ENCODE data around the gene CDH23.

The CDH23 gene

GRCh38 chr10:71802235-71802634 is 405.5 kb downstream of the CDH23 start:
- DNase-seq (ENCODE audit: low read depth): no peak

- no peak for DNase-seq (ENCODE audit: low read depth)
Observed at GRCh38 chr10:71802715-71803488, 406.2 kb downstream of the CDH23 start.

GRCh38 chr10:71804077-71804476 is 407.4 kb downstream of the CDH23 start:
- no peak for DNase-seq (ENCODE audit: low read depth)

- DNase-seq (ENCODE audit: low read depth): no peak
Observed at GRCh38 chr10:71805776-71806703, 409.3 kb downstream of the CDH23 start.

- DNase-seq (ENCODE audit: low read depth): no peak
Observed at GRCh38 chr10:71806704-71807556, 410.2 kb downstream of the CDH23 start.

- no peak for DNase-seq (ENCODE audit: low read depth)
Observed at GRCh38 chr10:71807557-71808510, 411.1 kb downstream of the CDH23 start.

- no peak for DNase-seq (ENCODE audit: low read depth)
Observed at GRCh38 chr10:71809628-71810027, 412.9 kb downstream of the CDH23 start.

- DNase-seq (ENCODE audit: low read depth): no peak
Observed at GRCh38 chr10:71810048-71810750, 413.5 kb downstream of the CDH23 start.

- no peak for DNase-seq (ENCODE audit: low read depth)
Observed at GRCh38 chr10:71811351-71811750, 414.6 kb downstream of the CDH23 start.

- DNase-seq (ENCODE audit: low read depth): peak; percentile 74
Observed at GRCh38 chr10:71812016-71812912, 415.5 kb downstream of the CDH23 start.

GRCh38 chr10:71812913-71813590 is 416.3 kb downstream of the CDH23 start:
- DNase-seq (ENCODE audit: low read depth): no peak

GRCh38 chr10:71814922-71815411 is 418.2 kb downstream of the CDH23 start:
- DNase-seq (ENCODE audit: low read depth): no peak

GRCh38 chr10:71815515-71816130 is 418.9 kb downstream of the CDH23 start:
- DNase-seq (ENCODE audit: low read depth): no peak

- DNase-seq (ENCODE audit: low read depth): no peak
Observed at GRCh38 chr10:71816421-71816851, 419.7 kb downstream of the CDH23 start.

- DNase-seq (ENCODE audit: low read depth): no peak
Observed at GRCh38 chr10:71816936-71817618, 420.4 kb downstream of the CDH23 start.

GRCh38 chr10:71817831-71818655 is 421.3 kb downstream of the CDH23 start:
- DNase-seq (ENCODE audit: low read depth): no peak

Data from activated T-helper 9 cell treated with anti-CD3 and anti-CD28 coated beads, Interleukin-2, amount 50 U/mL, for 16 hours (primary cell).